ENCODE data around the gene RANBP6. TPM values are rescaled to one million over a fixed set of nuclear protein-coding genes. Genes with fewer than 3 reads are reported as not detected.
"Not testable (repeated sequence)": the region's sequence is repeated elsewhere in the genome, so short reads cannot be mapped to it uniquely, and the experiment has no call there.

RANBP6 gene
- total RNA-seq = 19.2 and 22.7 TPM in 2 replicates

DNA sequence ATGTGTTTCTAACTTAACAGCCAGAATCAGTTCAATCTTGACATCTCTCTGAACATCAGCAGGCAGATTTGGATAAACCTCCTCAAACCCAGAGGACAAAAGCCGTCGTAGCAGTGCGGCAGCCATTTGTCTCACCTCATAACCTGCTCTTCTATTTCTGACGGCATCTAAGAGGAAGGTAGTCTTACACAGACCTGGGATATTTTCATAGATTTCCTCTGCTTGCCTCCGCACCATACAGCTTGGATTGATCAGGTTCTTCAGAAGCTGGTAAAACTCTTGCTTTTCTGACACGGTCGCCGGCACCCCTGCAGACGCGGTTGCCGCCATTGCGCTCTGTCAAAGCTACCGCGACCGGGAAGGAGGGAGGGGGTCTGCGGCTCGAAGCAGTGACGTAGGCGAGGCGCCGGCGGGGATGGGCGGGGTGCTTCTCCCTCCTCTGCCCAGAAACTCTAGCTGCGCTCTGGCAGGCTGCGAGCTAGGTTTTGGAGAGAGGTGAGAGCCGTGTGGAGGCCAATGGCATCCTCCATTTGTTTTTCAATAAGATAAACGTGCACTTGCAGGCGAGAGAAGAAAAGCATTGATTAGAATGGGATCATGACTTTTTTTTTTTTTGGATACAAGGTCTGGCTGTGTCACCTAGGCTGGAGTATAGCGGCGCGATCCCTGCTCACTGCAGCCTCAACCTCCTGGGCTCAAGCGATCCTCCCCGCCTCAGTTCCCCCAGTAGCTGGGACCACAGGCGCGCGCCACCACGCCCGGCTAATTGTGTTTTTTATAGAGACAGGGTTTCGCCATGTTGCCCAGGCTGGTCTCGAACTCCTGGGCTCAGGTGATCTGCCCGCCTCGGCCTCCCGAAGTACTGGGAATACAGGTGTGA is at the start of gene RANBP6:
Gene RANBP6, minus strand, starts transcription at position 347 of the 880 bp plus-strand sequence. Its CDS starts 17 bp downstream, at position 330.
- intact Hi-C loops (cut with micrococcal nuclease) = loop anchor here (1.0 to 5.0 kb wide), 6 partner anchors 8 to 665 kb away; no protein-coding TSS in a partner anchor
- Mint-ChIP-seq H3K27me3 (ENCODE audit: insufficient read depth) (no peaks in the 10 kb centered on the region), H3K36me3 (ENCODE audit: low read depth) (peaks cover 36% of the 10 kb centered on the region), H3K27ac (peak within 1 kb of the TSS; percentile 97), H3K4me1 (ENCODE audit: low read depth) (peaks cover 49% of the 10 kb centered on the region), H3K4me3 (peak within 1 kb of the TSS; percentile 96), H3K9me3 (peaks cover 3% of the 10 kb centered on the region)
- peak; percentile 86 for DNase-seq (ENCODE audit: low spot score)

DNA sequence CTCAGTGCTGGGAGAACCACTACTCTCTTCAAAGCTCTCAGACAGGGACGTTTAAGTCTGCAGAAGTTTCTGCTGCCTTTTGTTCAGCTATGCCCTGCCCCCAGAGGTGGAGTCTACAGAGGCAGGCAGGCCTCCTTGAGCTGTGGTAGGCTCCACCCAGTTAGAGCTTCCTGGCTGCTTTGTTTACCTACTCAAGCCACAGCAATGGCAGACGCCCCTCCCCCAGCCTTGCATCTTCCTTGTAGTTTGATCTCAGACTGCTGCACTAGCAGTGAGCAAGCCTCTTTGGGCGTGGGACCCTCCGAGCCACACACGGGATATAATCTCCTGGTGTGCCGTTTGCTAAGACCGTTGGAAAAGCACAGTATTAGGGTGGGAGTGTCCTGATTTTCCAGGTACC is 47.7 kb upstream of the RANBP6 start:
- H3K27ac Mint-ChIP-seq; H3K4me3 Mint-ChIP-seq; intact Hi-C loops (cut with micrococcal nuclease); H3K4me1 Mint-ChIP-seq (ENCODE audit: low read depth); H3K36me3 Mint-ChIP-seq (ENCODE audit: low read depth): not testable (repeated sequence)
- peak; percentile 22 for DNase-seq (ENCODE audit: low spot score)
- Mint-ChIP-seq H3K27me3 (ENCODE audit: insufficient read depth) (peaks cover 30% of the 10 kb centered on the region), H3K9me3 (peaks cover 19% of the 10 kb centered on the region)

DNA sequence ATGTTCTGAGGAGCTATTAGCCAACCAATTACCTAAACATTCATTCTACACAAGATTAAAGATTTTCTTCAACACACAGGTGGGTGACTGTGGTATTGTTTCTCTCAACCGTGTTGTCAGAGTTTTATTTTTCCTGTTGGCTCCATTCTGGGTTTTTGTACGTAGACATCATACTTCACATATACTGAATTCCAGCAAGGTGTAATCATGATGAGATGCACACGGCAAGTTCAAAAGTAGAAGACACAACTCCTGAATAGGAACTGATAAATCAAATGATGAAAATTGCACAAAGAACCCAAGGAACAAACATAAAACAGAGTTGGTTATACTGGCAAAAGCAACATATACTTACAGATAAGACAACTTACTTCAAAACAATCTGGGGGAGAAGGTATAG is 40.2 kb upstream of the RANBP6 start:
- no peaks in the 10 kb centered on the region for H3K36me3 Mint-ChIP-seq (ENCODE audit: low read depth)
- no peaks in the 10 kb centered on the region for H3K4me1 Mint-ChIP-seq (ENCODE audit: low read depth)
- H3K27me3 Mint-ChIP-seq (ENCODE audit: insufficient read depth) = peaks cover 23% of the 10 kb centered on the region
- intact Hi-C loops (cut with micrococcal nuclease) = loop anchor here (1.0 to 10.0 kb wide), 3 partner anchors 251 to 699 kb away; partner anchors contain the start of gene KDM4C
- no peaks in the 10 kb centered on the region for H3K9me3 Mint-ChIP-seq
- H3K27ac Mint-ChIP-seq = no peak overlapping the region
- H3K4me3 Mint-ChIP-seq = no peak overlapping the region
- no peak for DNase-seq (ENCODE audit: low spot score)

DNA sequence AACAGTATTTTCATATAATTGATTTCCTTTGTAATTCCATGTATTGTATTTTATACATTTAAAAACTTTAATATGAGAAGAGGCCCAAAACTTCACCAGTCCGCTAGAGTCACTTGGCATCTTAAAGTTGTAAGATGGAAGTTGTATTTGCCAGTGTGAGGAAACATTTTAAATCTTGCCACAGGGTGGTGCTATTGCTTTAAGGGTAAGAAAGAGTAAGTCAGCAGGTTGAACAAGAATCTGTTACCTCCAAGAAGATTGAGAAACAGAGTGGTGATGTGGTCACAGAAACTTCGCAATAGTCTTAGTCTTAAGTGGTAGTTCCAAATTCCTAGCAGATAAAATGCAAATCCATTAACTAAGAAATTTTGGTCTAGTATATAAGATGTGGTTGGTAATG is 39.8 kb upstream of the RANBP6 start:
- Mint-ChIP-seq H3K4me1 (ENCODE audit: low read depth) (peaks cover under 1% of the 10 kb centered on the region), H3K4me3 (no peak overlapping the region), H3K36me3 (ENCODE audit: low read depth) (no peaks in the 10 kb centered on the region), H3K9me3 (no peaks in the 10 kb centered on the region), H3K27ac (no peak overlapping the region), H3K27me3 (ENCODE audit: insufficient read depth) (peaks cover 19% of the 10 kb centered on the region)
- intact Hi-C loops (cut with micrococcal nuclease) = loop anchor here (1.0 to 10.0 kb wide), 3 partner anchors 251 to 700 kb away; partner anchors contain the start of gene KDM4C
- peak; percentile 36 for DNase-seq (ENCODE audit: low spot score)

DNA sequence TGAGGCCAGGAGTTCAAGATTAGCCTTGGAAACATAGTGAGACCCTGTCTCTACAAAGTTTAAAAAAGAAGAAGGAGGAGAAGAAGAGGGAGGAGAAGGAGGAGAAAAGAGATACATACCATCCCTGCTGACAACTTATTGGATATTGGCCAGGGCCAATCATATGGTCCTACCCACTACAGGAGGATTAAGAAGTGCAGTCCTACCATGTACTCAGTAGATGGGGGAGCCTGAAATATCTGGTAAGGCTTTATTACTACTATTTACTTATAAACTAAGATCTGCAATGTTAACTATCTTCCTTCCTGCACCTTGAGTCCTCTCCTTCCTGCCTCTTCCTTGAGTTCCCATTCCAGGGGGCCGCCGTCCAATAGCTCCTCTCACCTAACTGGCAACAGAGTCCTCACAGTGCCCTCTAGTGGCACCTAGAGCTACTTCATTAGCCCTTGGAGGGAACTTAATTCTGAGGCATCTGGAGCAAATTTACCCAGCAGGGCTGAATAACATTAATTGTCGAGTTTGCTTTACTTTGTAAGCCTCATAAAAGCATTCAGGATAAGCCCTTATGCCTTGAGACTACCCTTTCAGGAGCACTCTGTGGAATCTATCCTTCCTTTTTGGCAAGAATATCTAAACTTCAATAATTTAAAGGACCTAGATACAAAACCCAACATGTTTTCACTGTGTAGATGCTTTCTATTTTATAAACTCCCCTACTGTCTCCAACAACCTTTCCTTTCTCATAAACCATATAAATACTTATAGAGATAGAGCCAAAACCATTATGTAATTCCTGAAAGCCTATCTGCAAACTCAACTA is 39.1 kb upstream of the RANBP6 start:
- Mint-ChIP-seq H3K4me3 (no peak overlapping the region), H3K4me1 (ENCODE audit: low read depth) (peaks cover 8% of the 10 kb centered on the region), H3K36me3 (ENCODE audit: low read depth) (no peaks in the 10 kb centered on the region), H3K9me3 (no peaks in the 10 kb centered on the region), H3K27me3 (ENCODE audit: insufficient read depth) (peaks cover 15% of the 10 kb centered on the region), H3K27ac (no peak overlapping the region)
- intact Hi-C loops (cut with micrococcal nuclease) = loop anchor here (1.0 to 10.0 kb wide), 5 partner anchors 37 to 700 kb away; partner anchors contain the start of genes KDM4C and RANBP6
- DNase-seq (ENCODE audit: low spot score) = peak; percentile 32

DNA sequence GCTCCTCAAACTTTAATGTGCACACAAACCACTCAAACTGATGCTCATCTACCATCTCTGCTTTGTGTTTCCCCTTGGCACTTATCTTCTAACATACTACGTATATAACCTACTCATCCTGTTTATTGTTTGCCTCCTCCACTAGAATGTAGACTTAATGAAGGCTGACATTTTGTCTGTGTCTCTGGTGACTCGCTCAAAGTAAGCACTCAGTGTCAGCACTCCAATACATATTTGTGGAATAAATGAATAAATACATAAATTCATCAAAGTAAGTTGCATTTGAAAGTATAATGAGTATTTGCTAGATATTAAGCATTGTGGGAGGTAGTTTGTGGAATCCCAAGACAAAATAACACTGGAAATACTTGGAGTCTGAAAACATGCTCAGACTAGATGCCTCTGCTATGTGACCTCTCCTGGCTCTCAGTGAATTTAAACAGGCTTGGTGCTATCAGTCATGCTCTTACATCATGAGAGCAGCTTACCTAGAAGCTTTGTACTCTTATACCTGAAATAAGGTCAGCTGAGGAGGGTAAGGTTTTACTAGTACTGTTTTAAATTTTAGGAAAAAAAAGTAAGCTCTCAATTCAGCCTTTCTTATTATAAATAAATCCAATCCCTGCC is 37.0 kb upstream of the RANBP6 start:
- no peak overlapping the region for H3K27ac Mint-ChIP-seq
- peaks cover 13% of the 10 kb centered on the region for H3K4me1 Mint-ChIP-seq (ENCODE audit: low read depth)
- DNase-seq (ENCODE audit: low spot score) = no peak
- no peaks in the 10 kb centered on the region for H3K9me3 Mint-ChIP-seq
- H3K36me3 Mint-ChIP-seq (ENCODE audit: low read depth) = no peaks in the 10 kb centered on the region
- intact Hi-C loops (cut with micrococcal nuclease) = loop anchor here (5.0 to 10.0 kb wide), 2 partner anchors 35 to 702 kb away; partner anchors contain the start of genes KDM4C and RANBP6
- no peak overlapping the region for H3K4me3 Mint-ChIP-seq
- peaks cover 4% of the 10 kb centered on the region for H3K27me3 Mint-ChIP-seq (ENCODE audit: insufficient read depth)

DNA sequence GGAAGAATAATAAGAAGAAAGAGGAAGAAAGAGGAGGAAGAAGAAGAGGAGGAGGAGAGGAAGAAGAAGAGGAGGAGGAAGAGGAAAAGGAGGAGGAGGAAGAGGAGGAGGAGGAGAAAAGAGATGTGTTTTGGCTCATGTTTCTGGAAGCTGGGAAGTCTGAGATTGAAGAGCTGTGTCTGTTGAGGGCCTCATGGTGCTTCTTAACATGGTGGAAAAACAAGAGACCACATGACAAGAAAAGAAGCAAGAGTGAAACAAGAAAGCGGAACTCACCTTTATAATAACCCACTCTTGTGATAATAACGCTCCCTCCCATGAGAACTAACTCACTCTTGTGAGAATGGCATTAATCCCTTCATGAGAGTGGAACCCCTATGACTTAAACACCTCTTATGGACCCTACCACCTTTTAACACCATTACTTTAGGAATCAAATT is 36.1 kb upstream of the RANBP6 start:
- Mint-ChIP-seq H3K4me1 (ENCODE audit: low read depth) (peaks cover 13% of the 10 kb centered on the region), H3K4me3 (no peak overlapping the region), H3K36me3 (ENCODE audit: low read depth) (no peaks in the 10 kb centered on the region), H3K9me3 (no peaks in the 10 kb centered on the region), H3K27ac (no peak overlapping the region), H3K27me3 (ENCODE audit: insufficient read depth) (peaks cover 4% of the 10 kb centered on the region)
- intact Hi-C loops (cut with micrococcal nuclease) = loop anchor here (5.0 to 10.0 kb wide), 2 partner anchors 34 to 703 kb away; partner anchors contain the start of genes KDM4C and RANBP6
- no peak for DNase-seq (ENCODE audit: low spot score)

DNA sequence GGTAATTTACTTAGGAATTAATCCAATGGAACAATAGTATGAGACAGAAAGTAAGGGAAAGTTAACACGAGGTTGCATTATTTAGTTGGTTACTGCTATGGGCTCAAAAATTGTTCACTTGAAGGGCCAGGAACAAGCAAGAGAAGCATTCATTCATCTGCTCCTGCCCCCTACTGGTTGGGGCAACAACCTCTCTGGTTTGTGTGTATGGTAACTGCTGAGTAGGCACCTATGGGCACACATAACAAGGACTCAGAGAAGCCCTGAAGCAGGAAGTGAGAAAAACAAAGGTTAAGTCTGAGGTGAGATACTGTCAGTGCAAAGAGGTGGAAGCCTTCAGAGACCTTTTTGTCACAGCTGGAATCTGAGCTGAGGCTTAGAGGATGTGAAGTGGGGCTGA is 34.4 kb upstream of the RANBP6 start:
- Mint-ChIP-seq H3K36me3 (ENCODE audit: low read depth) (no peaks in the 10 kb centered on the region), H3K4me3 (no peak overlapping the region)
- intact Hi-C loops (cut with micrococcal nuclease) = loop anchor here (1.0 to 10.0 kb wide), 3 partner anchors 32 to 705 kb away; partner anchors contain the start of genes KDM4C and RANBP6

DNA sequence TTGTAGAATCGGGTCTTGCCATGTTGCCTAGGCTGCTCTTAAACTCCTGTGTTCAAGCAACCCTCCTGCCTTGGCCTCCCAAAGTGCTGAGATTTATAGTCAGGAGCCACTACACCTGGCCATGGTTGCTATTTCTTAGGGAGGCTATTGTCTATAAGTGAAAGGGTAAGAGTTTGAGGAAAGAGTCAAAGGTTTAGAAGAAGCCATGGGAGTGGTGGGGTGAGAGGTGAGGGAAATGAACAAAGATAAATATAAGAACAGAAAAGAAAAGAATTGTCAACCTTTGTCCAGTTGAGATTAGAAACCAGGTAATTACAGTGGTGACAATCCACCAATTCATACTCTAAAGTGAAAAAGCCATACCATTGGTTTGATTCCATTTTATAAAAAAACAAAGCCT is 32.6 kb upstream of the RANBP6 start:
- H3K36me3 Mint-ChIP-seq (ENCODE audit: low read depth) = no peaks in the 10 kb centered on the region
- H3K4me3 Mint-ChIP-seq = no peak overlapping the region
- H3K27me3 Mint-ChIP-seq (ENCODE audit: insufficient read depth) = peaks cover 5% of the 10 kb centered on the region
- H3K9me3 Mint-ChIP-seq = no peaks in the 10 kb centered on the region
- no peak overlapping the region for H3K27ac Mint-ChIP-seq
- H3K4me1 Mint-ChIP-seq (ENCODE audit: low read depth) = peaks cover 13% of the 10 kb centered on the region
- DNase-seq (ENCODE audit: low spot score) = no peak
- intact Hi-C loops (cut with micrococcal nuclease) = no loop called here

More for the DNA sequence above, 34.4 kb upstream of the RANBP6 start:
- peak; percentile 25 for DNase-seq (ENCODE audit: low spot score)
- Mint-ChIP-seq H3K4me1 (ENCODE audit: low read depth) (peaks cover 13% of the 10 kb centered on the region), H3K27ac (no peak overlapping the region), H3K27me3 (ENCODE audit: insufficient read depth) (peaks cover 6% of the 10 kb centered on the region), H3K9me3 (no peaks in the 10 kb centered on the region)

DNA sequence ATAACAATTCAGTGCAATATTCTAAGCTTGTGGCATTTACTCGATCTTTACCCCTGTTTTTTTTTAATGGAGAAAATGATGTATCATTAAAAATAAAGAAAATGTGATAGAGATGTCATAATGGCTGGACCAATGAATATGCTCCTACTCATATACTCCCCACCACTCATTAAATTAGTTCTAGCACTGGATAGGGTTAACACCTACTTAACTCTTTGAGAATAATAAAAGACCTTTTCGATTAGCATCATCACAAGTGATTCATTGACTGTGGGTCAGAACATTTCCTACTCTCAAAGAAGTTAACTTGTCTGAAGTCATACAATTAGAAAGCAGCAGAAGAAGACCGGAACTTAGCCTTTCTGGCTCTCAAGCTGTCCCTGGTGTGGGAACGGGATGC is 31.6 kb upstream of the RANBP6 start:
- peaks cover 8% of the 10 kb centered on the region for H3K27me3 Mint-ChIP-seq (ENCODE audit: insufficient read depth)
- H3K4me1 Mint-ChIP-seq (ENCODE audit: low read depth) = peaks cover 13% of the 10 kb centered on the region
- H3K36me3 Mint-ChIP-seq (ENCODE audit: low read depth) = no peaks in the 10 kb centered on the region
- intact Hi-C loops (cut with micrococcal nuclease) = no loop called here
- DNase-seq (ENCODE audit: low spot score) = no peak
- H3K9me3 Mint-ChIP-seq = no peaks in the 10 kb centered on the region
- no peak overlapping the region for H3K4me3 Mint-ChIP-seq
- no peak overlapping the region for H3K27ac Mint-ChIP-seq

DNA sequence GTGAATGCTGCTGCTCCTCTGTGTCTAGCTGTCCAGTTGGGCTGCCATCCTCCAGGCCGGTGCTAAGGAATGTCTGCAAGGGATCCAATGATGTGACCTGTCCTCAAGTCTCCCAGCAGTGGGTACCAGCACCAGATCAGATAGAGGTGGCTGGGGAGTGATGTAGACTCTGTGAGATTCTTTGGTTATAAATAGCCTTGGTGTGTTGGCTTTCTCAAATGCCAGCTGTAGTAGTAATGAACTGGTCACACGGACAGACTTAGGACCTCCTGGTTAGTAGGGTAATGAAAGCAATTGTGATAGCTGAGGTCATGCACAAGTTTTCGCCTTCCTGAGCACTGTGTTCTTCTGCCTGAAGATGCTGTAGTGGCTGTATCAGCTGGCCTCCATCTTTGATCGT is 29.9 kb upstream of the RANBP6 start:
- Mint-ChIP-seq H3K36me3 (ENCODE audit: low read depth) (no peaks in the 10 kb centered on the region), H3K9me3 (no peaks in the 10 kb centered on the region), H3K27me3 (ENCODE audit: insufficient read depth) (peaks cover 12% of the 10 kb centered on the region), H3K4me3 (no peak overlapping the region), H3K27ac (no peak overlapping the region), H3K4me1 (ENCODE audit: low read depth) (peaks cover 13% of the 10 kb centered on the region)
- intact Hi-C loops (cut with micrococcal nuclease) = no loop called here
- DNase-seq (ENCODE audit: low spot score) = no peak

DNA sequence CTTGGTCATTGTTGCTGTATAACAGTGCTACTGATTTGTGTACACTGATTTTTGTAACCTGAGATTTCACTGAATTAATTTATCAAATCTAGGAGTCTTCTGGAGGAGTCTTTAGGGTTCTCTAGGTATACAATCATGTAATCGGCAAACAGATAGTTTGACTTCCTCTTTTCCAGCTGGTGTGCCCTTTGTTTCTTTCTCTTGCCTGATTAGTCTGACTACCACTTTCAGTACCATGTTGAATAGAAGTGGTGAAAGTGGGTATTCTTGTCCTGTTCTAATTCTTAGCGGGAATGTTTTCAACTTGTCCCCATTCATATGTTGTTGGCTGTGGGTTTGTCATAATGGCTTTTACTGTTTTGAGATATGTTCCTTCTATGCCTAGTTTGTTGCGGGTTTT is 24.7 kb upstream of the RANBP6 start:
- Mint-ChIP-seq H3K36me3 (ENCODE audit: low read depth) (no peaks in the 10 kb centered on the region), H3K4me1 (ENCODE audit: low read depth) (no peaks in the 10 kb centered on the region), H3K27me3 (ENCODE audit: insufficient read depth) (peaks cover 26% of the 10 kb centered on the region), H3K4me3 (no peak overlapping the region), H3K9me3 (no peaks in the 10 kb centered on the region), H3K27ac (no peak overlapping the region)
- intact Hi-C loops (cut with micrococcal nuclease) = no loop called here
- no peak for DNase-seq (ENCODE audit: low spot score)
